ENCODE measurements around the gene FRMD4A.

DNA sequence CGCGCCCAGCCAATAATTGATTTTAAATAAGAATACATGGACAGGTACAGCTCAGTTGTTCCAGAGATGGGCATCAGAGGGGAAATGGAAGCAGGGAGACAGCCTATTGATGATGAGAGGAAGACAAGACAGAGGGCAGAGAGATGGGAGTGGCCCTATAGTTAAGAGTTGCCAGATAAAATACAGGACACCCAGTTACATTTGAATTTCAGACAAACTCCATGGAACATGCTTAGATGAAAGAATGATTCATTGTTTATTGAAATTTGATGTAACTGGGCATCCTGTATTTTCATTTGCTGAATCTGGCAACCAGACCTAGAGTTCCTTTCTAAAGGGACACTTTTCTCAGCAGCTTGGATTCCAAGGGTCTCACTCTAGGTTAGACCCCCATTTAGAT, 341.1 kb downstream of the FRMD4A start:
- no peak for TF ChIP-seq EZH2phosphoT487 (IDR thresholded peaks at IDR 0.05; ENCODE audit: low read depth, severe bottlenecking, unreplicated experiment)
- TF ChIP-seq, protein P1, sequence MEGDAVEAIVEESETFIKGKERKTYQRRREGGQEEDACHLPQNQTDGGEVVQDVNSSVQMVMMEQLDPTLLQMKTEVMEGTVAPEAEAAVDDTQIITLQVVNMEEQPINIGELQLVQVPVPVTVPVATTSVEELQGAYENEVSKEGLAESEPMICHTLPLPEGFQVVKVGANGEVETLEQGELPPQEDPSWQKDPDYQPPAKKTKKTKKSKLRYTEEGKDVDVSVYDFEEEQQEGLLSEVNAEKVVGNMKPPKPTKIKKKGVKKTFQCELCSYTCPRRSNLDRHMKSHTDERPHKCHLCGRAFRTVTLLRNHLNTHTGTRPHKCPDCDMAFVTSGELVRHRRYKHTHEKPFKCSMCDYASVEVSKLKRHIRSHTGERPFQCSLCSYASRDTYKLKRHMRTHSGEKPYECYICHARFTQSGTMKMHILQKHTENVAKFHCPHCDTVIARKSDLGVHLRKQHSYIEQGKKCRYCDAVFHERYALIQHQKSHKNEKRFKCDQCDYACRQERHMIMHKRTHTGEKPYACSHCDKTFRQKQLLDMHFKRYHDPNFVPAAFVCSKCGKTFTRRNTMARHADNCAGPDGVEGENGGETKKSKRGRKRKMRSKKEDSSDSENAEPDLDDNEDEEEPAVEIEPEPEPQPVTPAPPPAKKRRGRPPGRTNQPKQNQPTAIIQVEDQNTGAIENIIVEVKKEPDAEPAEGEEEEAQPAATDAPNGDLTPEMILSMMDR (IDR thresholded peaks at IDR 0.05; ENCODE audit: poor library complexity), result no peak
- no peak for TF ChIP-seq EZH2 (IDR thresholded peaks at IDR 0.05; ENCODE audit: borderline replicate concordance)

Measured in hepatocyte (in vitro differentiated cells).